OCI-LY7 (cell line): Measurements from ENCODE around the gene MDGA2. TPM values are rescaled to one million over a fixed set of nuclear protein-coding genes. Genes with fewer than 3 reads are reported as not detected.

Experiments used
- BruUV-seq: library from RNA; stranded (reverse); fragments of 400-500 nt; replicated peaks from 2 replicates; lab custom pipeline; 2021; lab: Mats Ljungman, UMichigan
- CTCF ChIA-PET: fragments of 300-600 bp; sonication (Branson Sonifier 250); formaldehyde crosslinking; loops from one replicate; lab custom pipeline; 2022; ENCODE audit warnings: antibody characterized with exemption; ENCODE audit not compliant: unreplicated experiment; lab: Charles Lee
- POLR2A ChIA-PET: fragments of 300-600 bp; sonication (Branson Sonifier 250); formaldehyde crosslinking; loops from one replicate; lab custom pipeline; 2022; ENCODE audit warnings: antibody characterized with exemption; lab: Charles Lee
- DNase-seq: peaks from one replicate; pipeline ENCODE4 v3.0.0-alpha.2; 2015; ENCODE audit warnings: low spot score
- H2AFZ ChIP-seq: fragments of 200-600 bp; sonication (generic), shearing (Covaris generic); 2 replicates; pipeline ENCODE4 v1.6.1; 2014; ENCODE audit warnings: mild to moderate bottlenecking, antibody characterized with exemption, low read length, moderate library complexity
- H3K27ac ChIP-seq: fragments of 200-600 bp; sonication (generic); 2 replicates; pipeline ENCODE4 v1.5.1; 2014; ENCODE audit warnings: mixed run types, low read depth, mild to moderate bottlenecking, moderate library complexity, low read length, inconsistent platforms; ENCODE audit not compliant: poor library complexity, severe bottlenecking
- H3K36me3 ChIP-seq: fragments of 200-600 bp; sonication (generic); 2 replicates; pipeline ENCODE4 v1.6.1; 2014; ENCODE audit warnings: mild to moderate bottlenecking, antibody characterized with exemption, low read length, moderate library complexity, mixed read lengths; ENCODE audit not compliant: insufficient read depth
- H3K4me1 ChIP-seq: fragments of 200-600 bp; sonication (generic); 2 replicates; pipeline ENCODE4 v1.5.1; 2014; ENCODE audit warnings: mild to moderate bottlenecking, low read length; ENCODE audit not compliant: insufficient read depth, poor library complexity, severe bottlenecking
- H3K4me2 ChIP-seq: fragments of 200-600 bp; sonication (generic); 2 replicates; pipeline ENCODE4 v1.6.1; 2014; ENCODE audit warnings: mild to moderate bottlenecking, low read length
- H3K4me3 ChIP-seq: fragments of 200-600 bp; sonication (generic); 2 replicates; pipeline ENCODE4 v1.5.1; 2014; ENCODE audit warnings: mild to moderate bottlenecking, low read depth, low read length; ENCODE audit not compliant: poor library complexity, severe bottlenecking
- H3K79me2 ChIP-seq: fragments of 200-600 bp; sonication (generic); 2 replicates; pipeline ENCODE4 v1.6.1; 2016; ENCODE audit warnings: low read depth, mild to moderate bottlenecking, low read length, moderate library complexity, mixed read lengths; ENCODE audit not compliant: insufficient read depth
- H3K9me2 ChIP-seq: fragments of 200-600 bp; sonication (generic); 2 replicates; pipeline ENCODE4 v1.6.1; 2016; ENCODE audit warnings: mild to moderate bottlenecking, low read length, mixed read lengths; ENCODE audit not compliant: insufficient read depth
- H3K9me3 ChIP-seq: fragments of 200-600 bp; sonication (generic); 2 replicates; pipeline ENCODE4 v1.6.1; 2014; ENCODE audit warnings: mild to moderate bottlenecking, mixed run types, low read length, mixed read lengths
- H4K20me1 ChIP-seq: fragments of 200-600 bp; sonication (generic); 2 replicates; pipeline ENCODE4 v1.6.1; 2014; ENCODE audit warnings: mild to moderate bottlenecking, antibody characterized with exemption, low read length, moderate library complexity, mixed read lengths; ENCODE audit not compliant: insufficient read depth
- EZH2phosphoT487 ChIP-seq: fragments of 200-600 bp; sonication (generic); IDR thresholded peaks from 2 replicates; pipeline ENCODE4 v1.6.1; 2018; ENCODE audit warnings: low read depth, borderline replicate concordance, mild to moderate bottlenecking, mixed run types, antibody characterized with exemption, low read length, moderate library complexity, mixed read lengths
- intact Hi-C: fragments of 100-400 bp; cut with micrococcal nuclease; formaldehyde crosslinking; loops from one replicate; pipeline ENCODE4 v1.10.0; 2022; ENCODE audit not compliant: unreplicated experiment
- total RNA-seq, 2 experiments: library from RNA; depleted of rRNA in 1 of 2; stranded (reverse); fragments of >200 nt in 1 of 2; shearing (Covaris generic) in 1 of 2; gene quantifications; 2 replicates each; pipeline ENCODE4 v1.2.3, GENCODE V29; 2014 to 2022
- TF ChIP-seq, protein P1 (sequence below): fragments of 200-600 bp; sonication (generic); conservative IDR thresholded peaks from 2 replicates; pipeline ENCODE4 v1.5.1; 2014; ENCODE audit warnings: mild to moderate bottlenecking, antibody characterized with exemption, low read length, moderate library complexity, mixed read lengths

MDGA2 gene
- total RNA-seq, 2 experiments from 2014 or later, result not detected

DNA sequence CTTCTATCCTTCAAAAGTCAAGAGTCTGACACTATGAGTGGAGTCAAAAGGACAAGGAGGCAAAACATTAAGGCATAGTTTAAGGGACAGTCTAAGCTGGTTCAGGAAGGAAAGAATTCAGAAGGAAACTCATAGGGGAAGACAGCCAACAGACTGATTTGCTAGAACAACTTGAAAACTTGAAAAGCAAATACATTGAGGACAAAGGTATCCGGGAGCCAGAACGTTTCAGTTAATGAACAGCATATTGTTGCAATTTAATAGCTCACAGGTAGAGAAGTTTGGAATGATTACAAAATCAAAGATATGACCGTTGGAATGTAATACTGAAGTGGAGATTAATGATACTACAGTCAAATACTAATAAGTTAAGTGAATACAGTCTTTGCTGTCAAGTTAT lies 711.0 kb downstream of the MDGA2 start:
- TF ChIP-seq, protein P1, sequence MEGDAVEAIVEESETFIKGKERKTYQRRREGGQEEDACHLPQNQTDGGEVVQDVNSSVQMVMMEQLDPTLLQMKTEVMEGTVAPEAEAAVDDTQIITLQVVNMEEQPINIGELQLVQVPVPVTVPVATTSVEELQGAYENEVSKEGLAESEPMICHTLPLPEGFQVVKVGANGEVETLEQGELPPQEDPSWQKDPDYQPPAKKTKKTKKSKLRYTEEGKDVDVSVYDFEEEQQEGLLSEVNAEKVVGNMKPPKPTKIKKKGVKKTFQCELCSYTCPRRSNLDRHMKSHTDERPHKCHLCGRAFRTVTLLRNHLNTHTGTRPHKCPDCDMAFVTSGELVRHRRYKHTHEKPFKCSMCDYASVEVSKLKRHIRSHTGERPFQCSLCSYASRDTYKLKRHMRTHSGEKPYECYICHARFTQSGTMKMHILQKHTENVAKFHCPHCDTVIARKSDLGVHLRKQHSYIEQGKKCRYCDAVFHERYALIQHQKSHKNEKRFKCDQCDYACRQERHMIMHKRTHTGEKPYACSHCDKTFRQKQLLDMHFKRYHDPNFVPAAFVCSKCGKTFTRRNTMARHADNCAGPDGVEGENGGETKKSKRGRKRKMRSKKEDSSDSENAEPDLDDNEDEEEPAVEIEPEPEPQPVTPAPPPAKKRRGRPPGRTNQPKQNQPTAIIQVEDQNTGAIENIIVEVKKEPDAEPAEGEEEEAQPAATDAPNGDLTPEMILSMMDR, result no peak
- TF ChIP-seq EZH2phosphoT487, result no peak
- DNase-seq, result no peak
- intact Hi-C loops, result no loop called here
- no peaks in the 10 kb centered on the region for H3K36me3 ChIP-seq
- no peaks in the 10 kb centered on the region for H3K4me1 ChIP-seq
- H3K9me2 ChIP-seq, result no peaks in the 10 kb centered on the region
- no peaks in the 10 kb centered on the region for H3K79me2 ChIP-seq
- H2AFZ ChIP-seq, result no peak overlapping the region
- no peak overlapping the region for H3K4me3 ChIP-seq
- no peaks in the 10 kb centered on the region for H4K20me1 ChIP-seq
- H3K9me3 ChIP-seq, result no peaks in the 10 kb centered on the region
- ChIA-PET CTCF (no interaction called here), POLR2A (interaction anchor here (0.6 kb wide), 1 partner anchor 204 kb away, joined by 4 read pairs; no protein-coding TSS in a partner anchor)
- H3K27ac ChIP-seq, result no peak overlapping the region
- H3K4me2 ChIP-seq, result no peak overlapping the region
- no TSS peak for BruUV-seq

DNA sequence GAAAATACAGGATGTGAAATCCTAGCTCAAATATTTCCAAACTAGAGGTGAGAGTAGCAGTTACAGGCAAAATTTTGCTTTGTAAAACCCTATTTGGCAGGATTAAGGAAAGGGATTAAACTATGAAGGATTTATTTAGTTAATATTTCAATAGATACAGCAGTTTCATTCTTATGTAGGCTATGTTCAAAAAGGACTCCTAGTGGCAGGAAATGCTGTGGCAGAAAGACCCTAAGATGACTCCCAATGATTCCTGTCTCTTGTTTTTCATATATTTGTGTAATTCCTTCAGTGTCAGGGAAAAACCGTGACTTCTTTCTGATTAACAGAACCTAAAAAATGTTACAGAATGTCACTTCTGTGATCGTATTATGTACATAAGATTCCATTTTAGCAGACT lies 724.3 kb downstream of the MDGA2 start:
- ChIA-PET CTCF (no interaction called here), POLR2A (no interaction called here)
- H2AFZ ChIP-seq, result no peak overlapping the region
- no peak overlapping the region for H3K4me3 ChIP-seq
- no peaks in the 10 kb centered on the region for H3K79me2 ChIP-seq
- no peak overlapping the region for H3K27ac ChIP-seq
- H3K9me3 ChIP-seq, result no peaks in the 10 kb centered on the region
- no peaks in the 10 kb centered on the region for H4K20me1 ChIP-seq
- H3K9me2 ChIP-seq, result no peaks in the 10 kb centered on the region
- no peak for DNase-seq
- BruUV-seq, result no TSS peak
- TF ChIP-seq, protein P1, result no peak
- no peak for TF ChIP-seq EZH2phosphoT487
- no peaks in the 10 kb centered on the region for H3K4me1 ChIP-seq
- intact Hi-C loops, result no loop called here
- H3K4me2 ChIP-seq, result no peak overlapping the region
- no peaks in the 10 kb centered on the region for H3K36me3 ChIP-seq

DNA sequence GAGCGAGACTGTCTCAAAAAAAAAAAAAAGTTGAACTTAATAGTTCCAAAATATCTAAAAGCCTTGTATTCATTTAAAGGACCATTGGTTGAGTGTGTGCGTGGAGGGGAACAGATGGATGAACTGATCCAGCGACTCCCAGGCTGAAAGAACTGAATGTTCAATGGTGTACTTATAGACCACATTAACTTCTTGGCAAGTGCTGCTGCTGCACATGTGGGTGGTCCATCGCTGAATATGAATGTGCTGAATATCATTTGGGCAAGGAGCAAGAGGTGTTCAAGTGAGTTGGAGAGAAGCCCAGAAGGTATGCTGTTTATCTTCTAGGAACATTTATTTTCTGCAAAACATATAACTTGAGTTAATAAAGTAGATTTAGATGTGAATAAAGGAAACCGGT lies 734.8 kb downstream of the MDGA2 start:
- Histone ChIP-seq H3K9me3 (no peaks in the 10 kb centered on the region), H3K9me2 (no peaks in the 10 kb centered on the region), H3K4me2 (no peak overlapping the region), H3K4me1 (no peaks in the 10 kb centered on the region), H4K20me1 (no peaks in the 10 kb centered on the region), H2AFZ (no peak overlapping the region), H3K36me3 (no peaks in the 10 kb centered on the region), H3K27ac (no peak overlapping the region), H3K79me2 (no peaks in the 10 kb centered on the region), H3K4me3 (no peak overlapping the region)
- no TSS peak for BruUV-seq
- CTCF ChIA-PET, result no interaction called here
- POLR2A ChIA-PET, result no interaction called here
- intact Hi-C loops, result no loop called here
- no peak for TF ChIP-seq EZH2phosphoT487
- TF ChIP-seq, protein P1, result no peak
- no peak for DNase-seq
